ENCODE results near the gene ERMARD.
"Not testable (repeated sequence)": the region's sequence is repeated elsewhere in the genome, so short reads cannot be mapped to it uniquely, and the experiment has no call there.

Gene ERMARD

GRCh38 chr6:169763881-169764280, 12.5 kb downstream of the ERMARD start:
- Histone ChIP-seq H3K4me1 (ENCODE audit: low read length) (no peaks in the 10 kb centered on the region), H3K79me2 (ENCODE audit: low read length) (no peaks in the 10 kb centered on the region), H3K9ac (ENCODE audit: low read length) (no peak overlapping the region), H3K4me3 (ENCODE audit: low read length) (no peak overlapping the region), H3K4me2 (ENCODE audit: low read length) (no peak overlapping the region), H2AFZ (ENCODE audit: low read depth, low read length) (no peak overlapping the region), H3K36me3 (replicated peaks; ENCODE audit: low read depth, low read length) (peaks cover 8% of the 10 kb centered on the region), H4K20me1 (ENCODE audit: insufficient read depth, low read length) (no peaks in the 10 kb centered on the region), H3K27ac (ENCODE audit: low read length) (no peak overlapping the region), H3K27me3 (ENCODE audit: low read depth, low read length) (no peaks in the 10 kb centered on the region), H3K9me3 (ENCODE audit: insufficient read depth, low read length) (no peaks in the 10 kb centered on the region)
- TF ChIP-seq, protein P1, sequence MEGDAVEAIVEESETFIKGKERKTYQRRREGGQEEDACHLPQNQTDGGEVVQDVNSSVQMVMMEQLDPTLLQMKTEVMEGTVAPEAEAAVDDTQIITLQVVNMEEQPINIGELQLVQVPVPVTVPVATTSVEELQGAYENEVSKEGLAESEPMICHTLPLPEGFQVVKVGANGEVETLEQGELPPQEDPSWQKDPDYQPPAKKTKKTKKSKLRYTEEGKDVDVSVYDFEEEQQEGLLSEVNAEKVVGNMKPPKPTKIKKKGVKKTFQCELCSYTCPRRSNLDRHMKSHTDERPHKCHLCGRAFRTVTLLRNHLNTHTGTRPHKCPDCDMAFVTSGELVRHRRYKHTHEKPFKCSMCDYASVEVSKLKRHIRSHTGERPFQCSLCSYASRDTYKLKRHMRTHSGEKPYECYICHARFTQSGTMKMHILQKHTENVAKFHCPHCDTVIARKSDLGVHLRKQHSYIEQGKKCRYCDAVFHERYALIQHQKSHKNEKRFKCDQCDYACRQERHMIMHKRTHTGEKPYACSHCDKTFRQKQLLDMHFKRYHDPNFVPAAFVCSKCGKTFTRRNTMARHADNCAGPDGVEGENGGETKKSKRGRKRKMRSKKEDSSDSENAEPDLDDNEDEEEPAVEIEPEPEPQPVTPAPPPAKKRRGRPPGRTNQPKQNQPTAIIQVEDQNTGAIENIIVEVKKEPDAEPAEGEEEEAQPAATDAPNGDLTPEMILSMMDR (IDR thresholded peaks at IDR 0.05; ENCODE audit: low read depth, low read length): no peak
- TF ChIP-seq EZH2phosphoT487 (IDR thresholded peaks at IDR 0.05; ENCODE audit: low read depth): no peak

- not testable (repeated sequence) for H3K36me3 ChIP-seq (replicated peaks; ENCODE audit: low read depth, low read length); H3K9me3 ChIP-seq (ENCODE audit: insufficient read depth, low read length); H3K79me2 ChIP-seq (ENCODE audit: low read length)
Observed at GRCh38 chr6:169765789-169766188, 14.4 kb downstream of the ERMARD start.

DNA sequence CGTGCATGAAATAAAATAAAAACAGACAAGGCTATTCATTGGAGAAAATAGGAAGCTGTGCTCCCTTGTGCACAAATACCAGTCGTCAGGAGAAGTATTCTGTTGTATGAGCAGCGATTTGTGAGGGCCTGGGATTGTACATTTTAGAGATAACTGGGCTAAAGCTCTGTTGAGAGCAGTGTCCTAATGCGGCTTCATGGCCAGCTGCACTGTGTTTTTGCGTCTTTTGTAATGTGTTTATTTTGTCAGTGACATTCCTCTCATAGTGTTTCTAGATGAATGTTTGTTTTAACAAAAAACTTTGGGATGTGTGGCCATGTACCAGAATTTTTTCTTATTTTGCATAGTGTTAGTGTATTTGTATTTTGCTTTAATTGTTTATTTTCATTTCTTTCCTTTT, 14.8 kb downstream of the ERMARD start:
- no peak for TF ChIP-seq EZH2phosphoT487 (IDR thresholded peaks at IDR 0.05; ENCODE audit: low read depth)
- TF ChIP-seq, protein P1 (IDR thresholded peaks at IDR 0.05; ENCODE audit: low read depth, low read length): no peak
- Histone ChIP-seq H3K27me3 (ENCODE audit: low read depth, low read length) (no peaks in the 10 kb centered on the region), H2AFZ (ENCODE audit: low read depth, low read length) (no peak overlapping the region), H3K36me3 (replicated peaks; ENCODE audit: low read depth, low read length) (peaks cover 6% of the 10 kb centered on the region), H3K9me3 (ENCODE audit: insufficient read depth, low read length) (no peaks in the 10 kb centered on the region), H3K4me2 (ENCODE audit: low read length) (no peak overlapping the region), H3K4me3 (ENCODE audit: low read length) (no peak overlapping the region), H3K27ac (ENCODE audit: low read length) (no peak overlapping the region), H3K79me2 (ENCODE audit: low read length) (no peaks in the 10 kb centered on the region), H3K9ac (ENCODE audit: low read length) (no peak overlapping the region), H4K20me1 (ENCODE audit: insufficient read depth, low read length) (no peaks in the 10 kb centered on the region), H3K4me1 (ENCODE audit: low read length) (no peaks in the 10 kb centered on the region)

More at GRCh38 chr6:169765789-169766188, 14.4 kb downstream of the ERMARD start:
- not testable (repeated sequence) for H2AFZ ChIP-seq (ENCODE audit: low read depth, low read length); H3K27me3 ChIP-seq (ENCODE audit: low read depth, low read length); H3K4me1 ChIP-seq (ENCODE audit: low read length); H3K27ac ChIP-seq (ENCODE audit: low read length); H4K20me1 ChIP-seq (ENCODE audit: insufficient read depth, low read length); H3K4me3 ChIP-seq (ENCODE audit: low read length); H3K4me2 ChIP-seq (ENCODE audit: low read length); H3K9ac ChIP-seq (ENCODE audit: low read length)

GRCh38 chr6:169766921-169767736, 15.7 kb downstream of the ERMARD start:
- H3K36me3 ChIP-seq (replicated peaks; ENCODE audit: low read depth, low read length): peaks cover 6% of the 10 kb centered on the region
- no peaks in the 10 kb centered on the region for H3K4me1 ChIP-seq (ENCODE audit: low read length)
- no peaks in the 10 kb centered on the region for H3K79me2 ChIP-seq (ENCODE audit: low read length)
- no peak overlapping the region for H2AFZ ChIP-seq (ENCODE audit: low read depth, low read length)
- no peak overlapping the region for H3K9ac ChIP-seq (ENCODE audit: low read length)
- H3K4me3 ChIP-seq (ENCODE audit: low read length): no peak overlapping the region
- no peaks in the 10 kb centered on the region for H4K20me1 ChIP-seq (ENCODE audit: insufficient read depth, low read length)
- no peak overlapping the region for H3K27ac ChIP-seq (ENCODE audit: low read length)
- TF ChIP-seq, protein P1 (IDR thresholded peaks at IDR 0.05; ENCODE audit: low read depth, low read length): no peak
- H3K4me2 ChIP-seq (ENCODE audit: low read length): no peak overlapping the region
- H3K9me3 ChIP-seq (ENCODE audit: insufficient read depth, low read length): no peaks in the 10 kb centered on the region
- H3K27me3 ChIP-seq (ENCODE audit: low read depth, low read length): no peaks in the 10 kb centered on the region

Data from OCI-LY3 (cell line).